ENCODE measurements around the gene FLOT2. TPM values are rescaled to one million over a fixed set of nuclear protein-coding genes. Genes with fewer than 3 reads are reported as not detected.

The FLOT2 gene
- total and polyA plus RNA-seq, 2 of the 8 experiments (the other 6 are each of a cell fraction or from before 2014, with no cell fraction given): 116 to 189 TPM

DNA sequence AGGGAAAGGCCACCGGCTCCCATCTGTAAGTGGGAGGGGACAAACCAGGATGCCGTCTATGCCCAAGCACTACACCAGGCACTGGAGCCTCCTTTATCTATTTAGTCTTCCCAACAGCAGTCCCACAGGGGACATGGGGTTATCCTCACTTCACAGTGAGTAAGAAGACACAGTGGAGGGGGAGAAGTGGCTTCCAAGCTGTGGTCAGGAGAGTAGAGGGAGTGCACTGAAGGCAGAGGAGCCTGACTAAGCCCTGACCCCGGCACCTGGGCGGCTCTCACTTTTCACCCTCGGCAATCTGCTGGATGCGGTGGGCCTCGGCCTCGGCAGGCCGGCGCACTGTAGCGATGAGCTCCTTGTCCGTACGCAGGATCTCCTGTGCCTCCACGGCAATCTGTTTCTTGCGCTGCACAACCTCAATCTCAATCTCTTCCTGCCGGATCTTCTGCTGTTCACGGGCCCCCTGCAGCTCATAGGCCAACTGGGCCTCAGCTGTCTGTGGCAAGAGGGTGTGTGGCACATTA, 15.9 kb downstream of the FLOT2 start (continued):
- TF ChIP-seq NANOG (IDR thresholded peaks at IDR 0.05; ENCODE audit: insufficient read depth, low read depth, low read length, poor library complexity, severe bottlenecking) (no peak), EGR1 (IDR thresholded peaks at IDR 0.05; ENCODE audit: borderline replicate concordance, low read depth, low read length) (no peak), TAF7 (optimal IDR thresholded peaks at IDR 0.05; ENCODE audit: borderline replicate concordance, low read depth, low read length) (no peak), SIN3A (conservative IDR thresholded peaks at IDR 0.05 in 1 of 2, IDR thresholded peaks at IDR 0.05 in 1 of 2; ENCODE audit: low read depth in 1 of 2, low read length in 2 of 2) (no peak), POLR2A (IDR thresholded peaks at IDR 0.05; ENCODE audit: control extremely low read depth in 1 of 2, low read depth in 2 of 2, low read length in 2 of 2) (no peak)
- TF ChIP-seq, protein P1, sequence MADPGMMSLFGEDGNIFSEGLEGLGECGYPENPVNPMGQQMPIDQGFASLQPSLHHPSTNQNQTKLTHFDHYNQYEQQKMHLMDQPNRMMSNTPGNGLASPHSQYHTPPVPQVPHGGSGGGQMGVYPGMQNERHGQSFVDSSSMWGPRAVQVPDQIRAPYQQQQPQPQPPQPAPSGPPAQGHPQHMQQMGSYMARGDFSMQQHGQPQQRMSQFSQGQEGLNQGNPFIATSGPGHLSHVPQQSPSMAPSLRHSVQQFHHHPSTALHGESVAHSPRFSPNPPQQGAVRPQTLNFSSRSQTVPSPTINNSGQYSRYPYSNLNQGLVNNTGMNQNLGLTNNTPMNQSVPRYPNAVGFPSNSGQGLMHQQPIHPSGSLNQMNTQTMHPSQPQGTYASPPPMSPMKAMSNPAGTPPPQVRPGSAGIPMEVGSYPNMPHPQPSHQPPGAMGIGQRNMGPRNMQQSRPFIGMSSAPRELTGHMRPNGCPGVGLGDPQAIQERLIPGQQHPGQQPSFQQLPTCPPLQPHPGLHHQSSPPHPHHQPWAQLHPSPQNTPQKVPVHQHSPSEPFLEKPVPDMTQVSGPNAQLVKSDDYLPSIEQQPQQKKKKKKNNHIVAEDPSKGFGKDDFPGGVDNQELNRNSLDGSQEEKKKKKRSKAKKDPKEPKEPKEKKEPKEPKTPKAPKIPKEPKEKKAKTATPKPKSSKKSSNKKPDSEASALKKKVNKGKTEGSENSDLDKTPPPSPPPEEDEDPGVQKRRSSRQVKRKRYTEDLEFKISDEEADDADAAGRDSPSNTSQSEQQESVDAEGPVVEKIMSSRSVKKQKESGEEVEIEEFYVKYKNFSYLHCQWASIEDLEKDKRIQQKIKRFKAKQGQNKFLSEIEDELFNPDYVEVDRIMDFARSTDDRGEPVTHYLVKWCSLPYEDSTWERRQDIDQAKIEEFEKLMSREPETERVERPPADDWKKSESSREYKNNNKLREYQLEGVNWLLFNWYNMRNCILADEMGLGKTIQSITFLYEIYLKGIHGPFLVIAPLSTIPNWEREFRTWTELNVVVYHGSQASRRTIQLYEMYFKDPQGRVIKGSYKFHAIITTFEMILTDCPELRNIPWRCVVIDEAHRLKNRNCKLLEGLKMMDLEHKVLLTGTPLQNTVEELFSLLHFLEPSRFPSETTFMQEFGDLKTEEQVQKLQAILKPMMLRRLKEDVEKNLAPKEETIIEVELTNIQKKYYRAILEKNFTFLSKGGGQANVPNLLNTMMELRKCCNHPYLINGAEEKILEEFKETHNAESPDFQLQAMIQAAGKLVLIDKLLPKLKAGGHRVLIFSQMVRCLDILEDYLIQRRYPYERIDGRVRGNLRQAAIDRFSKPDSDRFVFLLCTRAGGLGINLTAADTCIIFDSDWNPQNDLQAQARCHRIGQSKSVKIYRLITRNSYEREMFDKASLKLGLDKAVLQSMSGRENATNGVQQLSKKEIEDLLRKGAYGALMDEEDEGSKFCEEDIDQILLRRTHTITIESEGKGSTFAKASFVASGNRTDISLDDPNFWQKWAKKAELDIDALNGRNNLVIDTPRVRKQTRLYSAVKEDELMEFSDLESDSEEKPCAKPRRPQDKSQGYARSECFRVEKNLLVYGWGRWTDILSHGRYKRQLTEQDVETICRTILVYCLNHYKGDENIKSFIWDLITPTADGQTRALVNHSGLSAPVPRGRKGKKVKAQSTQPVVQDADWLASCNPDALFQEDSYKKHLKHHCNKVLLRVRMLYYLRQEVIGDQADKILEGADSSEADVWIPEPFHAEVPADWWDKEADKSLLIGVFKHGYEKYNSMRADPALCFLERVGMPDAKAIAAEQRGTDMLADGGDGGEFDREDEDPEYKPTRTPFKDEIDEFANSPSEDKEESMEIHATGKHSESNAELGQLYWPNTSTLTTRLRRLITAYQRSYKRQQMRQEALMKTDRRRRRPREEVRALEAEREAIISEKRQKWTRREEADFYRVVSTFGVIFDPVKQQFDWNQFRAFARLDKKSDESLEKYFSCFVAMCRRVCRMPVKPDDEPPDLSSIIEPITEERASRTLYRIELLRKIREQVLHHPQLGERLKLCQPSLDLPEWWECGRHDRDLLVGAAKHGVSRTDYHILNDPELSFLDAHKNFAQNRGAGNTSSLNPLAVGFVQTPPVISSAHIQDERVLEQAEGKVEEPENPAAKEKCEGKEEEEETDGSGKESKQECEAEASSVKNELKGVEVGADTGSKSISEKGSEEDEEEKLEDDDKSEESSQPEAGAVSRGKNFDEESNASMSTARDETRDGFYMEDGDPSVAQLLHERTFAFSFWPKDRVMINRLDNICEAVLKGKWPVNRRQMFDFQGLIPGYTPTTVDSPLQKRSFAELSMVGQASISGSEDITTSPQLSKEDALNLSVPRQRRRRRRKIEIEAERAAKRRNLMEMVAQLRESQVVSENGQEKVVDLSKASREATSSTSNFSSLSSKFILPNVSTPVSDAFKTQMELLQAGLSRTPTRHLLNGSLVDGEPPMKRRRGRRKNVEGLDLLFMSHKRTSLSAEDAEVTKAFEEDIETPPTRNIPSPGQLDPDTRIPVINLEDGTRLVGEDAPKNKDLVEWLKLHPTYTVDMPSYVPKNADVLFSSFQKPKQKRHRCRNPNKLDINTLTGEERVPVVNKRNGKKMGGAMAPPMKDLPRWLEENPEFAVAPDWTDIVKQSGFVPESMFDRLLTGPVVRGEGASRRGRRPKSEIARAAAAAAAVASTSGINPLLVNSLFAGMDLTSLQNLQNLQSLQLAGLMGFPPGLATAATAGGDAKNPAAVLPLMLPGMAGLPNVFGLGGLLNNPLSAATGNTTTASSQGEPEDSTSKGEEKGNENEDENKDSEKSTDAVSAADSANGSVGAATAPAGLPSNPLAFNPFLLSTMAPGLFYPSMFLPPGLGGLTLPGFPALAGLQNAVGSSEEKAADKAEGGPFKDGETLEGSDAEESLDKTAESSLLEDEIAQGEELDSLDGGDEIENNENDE (IDR thresholded peaks at IDR 0.05; ENCODE audit: insufficient replicate concordance, low read length): no peak

All from H1 (cell line).